Motor neuron (in vitro differentiated cells): ENCODE data around the gene SLC22A4. TPM values are rescaled to one million over a fixed set of nuclear protein-coding genes. Genes with fewer than 3 reads are reported as not detected.

Experiments used
- ATAC-seq, 8 experiments: fragments of 200-7000 bp; cut with Tn5 transposase; replicated peaks in 6 of 8; 2 replicates each; pipeline ENCODE4 v1.8.0; 2021; ENCODE audit warnings: mild to moderate bottlenecking in 8 of 8, moderate library complexity in 8 of 8
- H3K27ac ChIP-seq, 2 donors: fragments of 250-450 bp; sonication (Bioruptor Pico); 2 replicates each; pipeline ENCODE4 v1.9.0; 2021; ENCODE audit warnings: antibody characterized with exemption in 2 of 2, mild to moderate bottlenecking in 2 of 2, moderate library complexity in 1 of 2
- H3K4me1 ChIP-seq, 2 donors: fragments of 250-450 bp; sonication (Bioruptor Pico); replicated peaks in 1 of 2; 2 replicates each; pipeline ENCODE4 v1.6.1; 2021; ENCODE audit warnings: antibody characterized with exemption in 2 of 2, mild to moderate bottlenecking in 2 of 2, moderate library complexity in 1 of 2
- H3K4me3 ChIP-seq, 5 donors: fragments of 250-450 bp; sonication (Bioruptor Pico); 2 replicates each; pipeline ENCODE4 v1.9.0; 2021; ENCODE audit warnings: antibody characterized with exemption in 5 of 5, mild to moderate bottlenecking in 5 of 5, moderate library complexity in 4 of 5
- WGBS, 10 experiments: fragments of 450-650 bp; shearing (Covaris generic); methylation state at CpG; one replicate each; pipeline ENCODE4 v1.0.0; 2022; 5-methylcytosine and 5-hydroxymethylcytosine counted together
- in situ Hi-C, 9 experiments: fragments of 400-800 bp; cut with MboI; loops; one replicate each; pipeline ENCODE4 v1.15.0; 2021; ENCODE audit warnings: low sequenced_read_pairs in 9 of 9, low pct_unique_long_range_greater_than_20kb in 2 of 9; ENCODE audit not compliant: unreplicated experiment in 9 of 9
- total RNA-seq, 8 experiments: library from RNA; unstranded; fragments of 300-600 nt; gene quantifications; 2 replicates each; pipeline versions ENCODE4 v1.2.3 to v1.2.4, GENCODE V29; 2022

SLC22A4 gene
- total RNA-seq, 8 experiments from 2014 or later: 0.46 to 2.6 (median 1.4) TPM

DNA sequence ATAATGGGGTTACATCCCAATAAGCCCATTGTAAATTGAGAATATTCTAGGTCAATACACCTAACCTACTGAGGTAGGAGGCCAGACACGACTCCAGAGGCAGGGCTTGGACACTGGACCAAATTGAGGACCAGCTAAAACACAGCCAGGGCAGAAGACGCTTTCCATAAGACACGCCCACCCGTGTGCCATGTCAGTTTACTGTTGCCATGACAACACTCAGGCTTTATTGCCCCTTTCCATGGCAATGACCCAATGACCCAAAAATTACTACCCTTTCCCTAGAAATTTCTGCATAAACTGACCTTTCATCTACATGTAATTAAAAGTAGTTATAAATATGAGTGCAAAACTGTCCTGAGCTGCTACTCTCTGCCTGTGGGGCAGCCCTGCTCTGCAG, 31.5 kb downstream of the SLC22A4 start:
- peaks cover 0 to 6% of the 10 kb centered on the region in 2 donors for H3K4me1 ChIP-seq
- H3K27ac ChIP-seq: no peak overlapping the region
- WGBS, 10 experiments: 29 to 63% (median 60%) methylated on average over 1 to 4 of the region's 4 CpGs; no CpG with 5 or more reads in 5 of the 10 experiments
- in situ Hi-C loops: no loop called here
- ATAC-seq: no peak
- H3K4me3 ChIP-seq: no peak overlapping the region

DNA sequence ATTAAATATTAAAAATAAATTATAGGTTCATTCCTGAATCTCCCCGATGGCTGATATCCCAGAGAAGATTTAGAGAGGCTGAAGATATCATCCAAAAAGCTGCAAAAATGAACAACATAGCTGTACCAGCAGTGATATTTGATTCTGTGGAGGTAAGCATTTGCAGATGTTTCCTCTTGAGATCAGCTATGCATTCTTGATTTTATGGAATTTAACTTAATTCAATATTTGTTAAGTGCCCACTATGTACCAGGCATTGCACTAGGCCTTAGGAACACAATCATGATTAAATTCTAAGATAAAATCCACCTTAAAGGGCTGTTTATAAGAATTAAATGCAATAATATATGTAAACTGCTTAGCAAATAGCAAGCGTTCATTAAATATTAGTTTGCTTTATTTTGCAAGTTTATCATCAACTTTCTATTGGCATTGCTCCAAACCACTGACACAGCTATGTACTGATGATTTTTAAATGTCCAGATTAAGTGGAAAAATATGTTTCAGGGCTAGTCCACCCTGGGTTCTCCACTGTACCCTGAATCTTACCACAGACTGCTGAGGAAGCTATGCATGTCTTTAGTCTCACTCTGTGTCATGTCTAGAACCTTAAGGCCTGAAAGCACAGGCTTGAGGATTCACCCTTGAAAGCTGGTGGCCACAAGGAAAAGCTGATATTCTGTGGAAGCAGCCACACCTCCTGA, 33.2 kb downstream of the SLC22A4 start:
- WGBS, 10 experiments: 0 to 100% (median 68%) methylated on average over 1 to 2 of the region's 2 CpGs; no CpG with 5 or more reads in 3 of the 10 experiments
- peak in 3 of 8 experiments; percentile 79 to 85 (median 82) for ATAC-seq

DNA sequence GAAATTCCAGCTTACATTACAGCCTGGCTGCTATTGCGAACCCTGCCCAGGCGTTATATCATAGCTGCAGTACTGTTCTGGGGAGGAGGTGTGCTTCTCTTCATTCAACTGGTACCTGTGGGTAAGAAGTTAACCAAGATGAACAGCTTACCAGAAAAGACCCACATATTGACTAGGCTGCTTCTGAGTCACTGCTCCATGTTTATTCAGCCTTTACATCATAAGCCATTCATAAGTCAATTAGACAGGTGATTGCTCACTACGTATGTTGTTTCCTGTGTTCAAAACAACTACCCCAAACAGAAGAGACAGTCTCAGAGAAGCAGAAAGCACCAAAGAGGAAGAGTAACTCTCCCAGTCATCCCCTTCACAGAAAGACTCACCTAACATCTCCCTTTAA, 40.6 kb downstream of the SLC22A4 start:
- H3K27ac ChIP-seq: no peak overlapping the region
- in situ Hi-C loops: no loop called here
- no peak overlapping the region for H3K4me3 ChIP-seq
- H3K4me1 ChIP-seq: no peaks in the 10 kb centered on the region
- 58 to 100% (median 84%) methylated on average over 1 to 3 of the region's 3 CpGs; no CpG with 5 or more reads in 2 of the 10 experiments for WGBS, 10 experiments
- peak in 1 of 8 experiments; percentile 47 for ATAC-seq

More for the DNA sequence above, 33.2 kb downstream of the SLC22A4 start:
- Histone ChIP-seq H3K4me3 (no peak overlapping the region), H3K27ac (no peak overlapping the region), H3K4me1 (peaks cover 0 to 6% of the 10 kb centered on the region in 2 donors)
- in situ Hi-C loops: no loop called here

DNA sequence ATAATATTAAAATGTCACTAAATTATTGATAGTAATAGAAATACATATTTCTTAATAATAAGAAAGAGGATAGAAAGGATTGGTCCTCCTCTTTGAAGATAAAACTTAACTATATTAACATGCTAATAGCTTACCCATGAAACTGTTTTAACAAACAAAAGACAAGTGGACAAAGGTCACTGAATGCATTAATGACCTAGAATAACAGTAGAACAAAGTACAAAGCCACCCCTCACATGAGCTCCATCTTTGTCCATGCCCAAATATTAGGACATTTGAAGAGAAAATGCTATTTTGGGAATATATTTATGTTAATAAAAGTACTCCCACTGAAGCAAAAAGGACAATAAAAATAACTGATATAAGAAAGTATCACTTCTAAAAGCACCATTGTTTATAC, 41.2 kb downstream of the SLC22A4 start:
- H3K4me1 ChIP-seq: no peaks in the 10 kb centered on the region
- H3K4me3 ChIP-seq: no peak overlapping the region
- in situ Hi-C loops: no loop called here
- no peak for ATAC-seq
- H3K27ac ChIP-seq: no peak overlapping the region

DNA sequence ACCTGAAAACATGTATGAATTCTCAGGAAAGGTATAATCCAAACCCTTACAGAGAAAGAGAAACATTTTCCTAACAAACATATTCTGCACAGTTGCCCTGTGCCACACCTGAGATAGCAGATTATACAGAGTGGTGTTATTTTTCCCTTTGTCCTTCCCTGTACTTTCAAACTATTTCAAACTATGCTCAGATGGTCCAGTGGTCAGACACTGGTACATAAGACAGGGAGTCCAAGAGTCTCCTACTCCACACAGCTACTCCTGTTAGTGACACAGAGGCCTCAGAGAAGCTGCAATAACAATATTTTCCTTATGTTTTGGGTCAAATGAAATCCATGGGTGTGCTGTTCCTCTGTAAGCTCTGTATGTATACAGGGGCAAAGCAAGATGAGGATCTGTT, 45.3 kb downstream of the SLC22A4 start:
- H3K27ac ChIP-seq: no peak overlapping the region
- no peaks in the 10 kb centered on the region for H3K4me1 ChIP-seq
- no peak for ATAC-seq
- no peak overlapping the region for H3K4me3 ChIP-seq
- in situ Hi-C loops: no loop called here

DNA sequence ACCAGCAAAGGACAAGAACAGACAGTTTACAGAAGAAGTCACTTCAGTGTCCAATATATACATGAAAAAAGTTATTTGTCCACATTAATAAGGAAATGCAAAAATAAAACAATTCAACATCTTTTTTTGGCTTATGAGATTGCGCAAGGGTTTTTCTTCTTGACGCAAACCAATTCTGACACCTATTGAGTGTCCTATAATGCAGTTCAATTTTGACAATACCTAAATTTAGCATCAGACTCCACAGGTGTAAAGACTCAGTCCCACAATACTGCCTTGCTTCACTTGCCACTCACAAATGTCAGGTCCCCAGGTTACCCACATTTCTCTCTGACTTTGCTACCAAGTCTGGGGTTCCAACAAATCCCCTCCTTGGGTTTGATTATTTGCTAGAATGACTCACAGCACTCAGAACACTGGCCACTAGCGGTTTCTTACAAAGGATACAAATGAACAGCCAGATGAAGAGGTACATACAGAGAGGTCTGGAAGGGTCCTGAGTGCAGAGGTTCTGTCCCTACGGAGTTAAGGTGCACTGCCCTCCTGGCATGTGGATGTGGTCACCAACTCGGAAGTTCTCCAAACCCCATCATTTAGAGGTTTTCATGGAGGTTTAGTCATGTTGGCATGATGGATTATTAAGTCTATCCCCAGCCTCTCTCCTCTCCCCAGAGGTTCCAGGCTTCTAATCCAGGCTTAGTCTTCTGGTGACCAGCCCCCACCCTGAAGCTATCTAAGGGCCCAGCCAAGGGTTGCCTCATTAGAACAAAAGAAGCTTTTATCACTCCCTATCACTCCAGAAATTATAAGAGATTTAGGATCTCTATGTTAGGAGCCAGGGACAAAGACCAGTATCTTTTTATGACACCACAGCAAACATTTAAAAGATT, 48.3 kb downstream of the SLC22A4 start:
- no peaks in the 10 kb centered on the region for H3K4me1 ChIP-seq
- H3K4me3 ChIP-seq: no peak overlapping the region
- in situ Hi-C loops: no loop called here
- no peak overlapping the region for H3K27ac ChIP-seq
- ATAC-seq: no peak
- WGBS, 10 experiments: 29 to 93% (median 75%) methylated on average over 1 to 4 of the region's 5 CpGs

DNA sequence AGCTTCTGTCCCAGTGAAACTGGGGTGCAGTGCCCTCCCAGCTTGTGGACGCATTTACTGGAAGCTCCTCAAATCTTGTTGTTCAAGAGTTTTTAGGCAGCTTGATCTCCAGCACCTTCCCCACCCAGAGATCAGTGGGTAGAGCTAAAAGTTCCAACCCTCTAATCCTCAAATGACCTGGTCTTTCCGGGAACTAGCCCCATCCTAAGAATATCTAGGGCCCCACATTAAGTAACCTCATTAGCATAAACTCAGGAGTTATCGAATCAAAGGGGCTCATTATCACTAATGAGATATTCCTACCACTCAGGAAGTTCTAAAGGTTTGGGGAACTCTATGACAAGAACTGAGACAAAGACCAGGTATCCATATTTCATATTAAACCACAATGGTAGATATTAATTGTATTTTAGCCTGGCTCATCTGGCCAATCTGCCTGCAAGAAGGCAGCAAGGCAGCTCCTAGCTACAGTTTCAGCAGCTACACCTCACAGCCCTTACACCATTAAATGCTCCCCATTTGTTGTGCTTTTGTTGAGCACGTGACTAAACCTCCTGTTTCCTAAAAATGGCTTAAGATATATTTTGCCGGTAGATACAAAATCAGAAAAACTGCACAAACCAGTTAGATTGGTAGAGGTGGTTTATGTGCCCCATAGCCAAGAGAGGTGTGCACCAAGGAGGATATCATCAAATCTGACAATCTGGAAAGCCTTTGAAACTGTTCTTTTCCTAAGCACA, 50.8 kb downstream of the SLC22A4 start:
- no peak overlapping the region for H3K4me3 ChIP-seq
- H3K4me1 ChIP-seq: no peaks in the 10 kb centered on the region
- 38 to 93% (median 78%) methylated on average over 1 to 5 of the region's 5 CpGs; no CpG with 5 or more reads in 2 of the 10 experiments for WGBS, 10 experiments
- H3K27ac ChIP-seq: no peak overlapping the region
- no peak for ATAC-seq
- in situ Hi-C loops: no loop called here

DNA sequence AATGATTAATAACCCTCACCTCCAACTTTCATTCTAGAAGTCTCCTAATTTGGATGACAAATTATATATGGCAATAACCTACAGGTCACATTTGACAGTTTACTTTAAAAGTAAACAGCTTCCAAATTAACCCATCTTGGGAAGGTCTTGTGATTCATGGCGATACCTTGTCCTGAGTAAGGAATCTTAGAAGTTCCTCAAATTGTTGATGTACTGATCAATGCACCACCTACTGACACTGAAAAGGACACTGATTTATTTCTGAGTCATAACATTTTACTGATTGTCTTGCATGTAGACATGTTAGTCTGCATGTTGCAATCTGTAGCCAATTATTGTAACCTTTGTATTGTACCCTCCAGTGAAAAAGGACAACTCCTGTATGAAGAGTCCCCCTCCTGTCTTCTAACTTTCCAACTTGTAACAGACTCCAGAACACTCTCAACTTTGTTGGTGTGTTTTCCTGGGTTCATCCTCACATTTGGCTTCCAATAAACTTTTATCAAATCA, 59.3 kb downstream of the SLC22A4 start:
- 100% methylated on average over 1 of the region's 1 CpG; no CpG with 5 or more reads in 5 of the 10 experiments for WGBS, 10 experiments
- no peaks in the 10 kb centered on the region for H3K4me1 ChIP-seq
- no peak overlapping the region for H3K27ac ChIP-seq
- H3K4me3 ChIP-seq: no peak overlapping the region
- ATAC-seq: no peak
- in situ Hi-C loops: no loop called here

DNA sequence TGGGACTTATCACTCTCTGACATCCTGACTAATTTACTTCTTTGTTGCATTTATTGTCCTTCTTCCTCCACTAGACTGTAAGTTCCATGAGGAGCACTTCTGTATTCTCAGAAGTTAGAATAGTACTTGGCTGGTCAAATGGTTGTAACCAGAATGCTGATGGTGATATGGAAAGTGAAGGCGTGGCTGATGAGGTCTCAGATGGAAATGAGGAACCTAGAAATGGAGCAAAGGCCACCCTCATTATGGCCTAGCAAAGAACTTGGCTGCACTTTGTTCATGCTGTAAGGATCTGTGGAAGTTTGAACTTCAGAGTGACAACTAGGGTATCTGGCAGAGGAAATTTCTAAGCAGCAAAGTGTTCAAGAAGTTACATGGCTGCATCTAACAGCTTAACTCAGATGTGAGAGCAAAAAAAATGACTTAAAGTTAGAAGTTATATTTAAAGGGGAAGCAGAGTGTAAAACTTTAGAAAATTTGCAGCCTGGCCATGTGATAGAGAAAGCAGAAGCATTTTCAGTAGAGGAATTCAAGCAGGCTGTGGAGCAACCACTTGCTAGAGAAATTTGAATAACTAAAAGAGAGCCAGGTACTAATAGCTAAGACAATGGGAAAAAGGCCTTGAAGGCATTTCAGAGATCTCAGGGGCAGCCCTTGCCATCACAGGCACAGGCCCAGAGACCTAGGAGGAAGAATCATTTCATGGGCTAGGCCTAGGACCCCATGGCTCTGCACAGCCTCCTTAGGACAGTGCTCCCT, 60.4 kb downstream of the SLC22A4 start:
- ATAC-seq: peak in 1 of 8 experiments; percentile 48
- Histone ChIP-seq H3K27ac (no peak overlapping the region), H3K4me3 (no peak overlapping the region), H3K4me1 (no peaks in the 10 kb centered on the region)
- in situ Hi-C loops: no loop called here
- WGBS, 10 experiments: 43 to 83% (median 57%) methylated on average over 1 of the region's 1 CpG; no CpG with 5 or more reads in 7 of the 10 experiments

DNA sequence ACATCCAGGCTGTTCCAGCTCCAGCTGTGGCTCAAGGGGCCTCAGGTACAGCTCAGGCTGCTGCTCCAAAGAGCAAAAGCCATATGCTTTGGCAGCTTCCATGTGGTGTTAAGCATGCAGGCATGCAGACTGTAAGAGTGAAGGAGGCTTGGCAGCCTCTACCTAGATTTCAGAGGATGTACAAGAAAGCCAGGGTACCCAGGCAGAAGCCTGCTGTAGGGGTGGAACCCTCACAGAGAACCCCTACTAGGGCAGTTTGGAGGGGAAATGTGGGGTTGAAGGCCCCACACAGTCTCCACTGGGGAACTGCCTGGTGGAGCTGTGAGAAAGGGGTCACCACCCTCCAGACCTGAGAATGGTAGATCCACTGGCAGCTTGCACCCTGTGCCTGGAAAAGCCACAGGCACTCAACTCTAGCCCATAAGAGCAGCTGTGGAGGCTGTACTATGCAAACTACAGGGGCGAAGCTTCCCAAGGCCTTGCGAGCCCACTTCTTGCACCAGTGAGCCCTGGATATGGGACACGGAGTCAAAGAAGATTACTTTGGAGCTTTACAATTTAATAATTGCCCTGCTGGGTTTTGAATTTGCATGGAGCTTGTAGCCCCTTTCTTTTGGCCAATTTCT, 61.1 kb downstream of the SLC22A4 start:
- Histone ChIP-seq H3K4me3 (no peak overlapping the region), H3K4me1 (no peaks in the 10 kb centered on the region), H3K27ac (no peak overlapping the region)
- WGBS, 10 experiments: 84 to 100% (median 86%) methylated on average over 2 to 3 of the region's 3 CpGs; no CpG with 5 or more reads in 7 of the 10 experiments
- no peak for ATAC-seq
- in situ Hi-C loops: no loop called here

DNA sequence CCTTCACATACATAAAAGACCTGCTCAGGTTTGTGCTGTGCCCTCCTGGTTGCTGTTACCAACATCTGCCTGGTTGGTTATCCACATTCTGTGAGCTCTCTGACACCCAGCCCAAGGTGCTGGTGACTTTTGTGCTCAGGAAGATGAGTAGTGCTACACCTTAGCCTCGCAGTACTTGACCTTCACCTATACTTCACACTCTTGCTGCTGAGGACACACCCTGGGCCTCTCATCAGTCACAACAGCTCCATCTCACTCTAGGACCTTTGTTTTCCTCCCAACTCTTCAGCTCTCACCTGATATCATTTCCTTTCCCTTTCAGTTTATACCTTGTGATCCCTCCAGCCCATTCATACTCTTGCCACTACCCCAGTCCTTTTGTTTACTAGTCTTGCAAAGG, 64.6 kb downstream of the SLC22A4 start:
- in situ Hi-C loops: no loop called here
- H3K27ac ChIP-seq: no peak overlapping the region
- WGBS, 10 experiments: 13 to 100% (median 80%) methylated on average over 1 of the region's 1 CpG; no CpG with 5 or more reads in 5 of the 10 experiments
- no peaks in the 10 kb centered on the region for H3K4me1 ChIP-seq
- ATAC-seq: no peak
- no peak overlapping the region for H3K4me3 ChIP-seq

DNA sequence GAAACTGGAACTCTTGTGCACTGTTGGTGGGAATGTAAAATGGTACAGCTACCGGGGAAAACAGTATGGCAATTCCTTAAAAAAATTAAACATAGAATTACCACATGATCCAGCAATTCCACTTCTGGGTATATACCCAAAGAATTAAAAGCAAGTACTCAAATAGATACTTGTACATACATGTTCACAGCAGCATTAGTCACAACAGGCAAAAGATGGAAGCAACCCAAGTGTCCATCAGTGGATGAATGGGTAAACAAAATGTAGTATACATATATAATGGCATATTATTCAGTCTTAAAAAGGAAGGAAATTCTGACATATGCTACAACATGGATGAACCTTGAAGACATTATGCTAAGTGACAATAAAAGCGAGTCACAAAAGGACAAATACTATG, 67.9 kb downstream of the SLC22A4 start:
- in situ Hi-C loops: no loop called here
- Histone ChIP-seq H3K4me3 (no peak overlapping the region), H3K4me1 (no peaks in the 10 kb centered on the region), H3K27ac (no peak overlapping the region)
- no peak for ATAC-seq
- WGBS, 10 experiments: 60 to 100% (median 96%) methylated on average over 1 to 2 of the region's 2 CpGs
